ENCODE data around the gene PRKAR1B.

- TF ChIP-seq POLR2A (IDR thresholded peaks at IDR 0.05), result no peak
- no peak for TF ChIP-seq CTCF (IDR thresholded peaks at IDR 0.05 in 4 of 5, conservative IDR thresholded peaks at IDR 0.05 in 1 of 5)
These were observed 16.9 kb downstream of the PRKAR1B start for GRCh38 chr7:710161-710560.

Measured in gastrocnemius medialis (tissue), 4 donors.